ENCODE data around the gene FGD2.
A peak's percentile ranks its signal among the peaks of the same experiment; 100 is the strongest.

The FGD2 gene

GRCh38 chr6:36977470-36977941 lies 27.9 kb upstream of the FGD2 start:
- no peak overlapping the region for H3K4me3 ChIP-seq
- H3K27me3 ChIP-seq: no peaks in the 10 kb centered on the region
- H3K27ac ChIP-seq: no peak overlapping the region
- H3K9me3 ChIP-seq: no peaks in the 10 kb centered on the region
- intact Hi-C loops (cut with DNase I; ENCODE audit: low total_unique reads): no loop called here
- DNase-seq: peak in 1 of 2 donors; percentile 59
- TF ChIP-seq, protein P1, sequence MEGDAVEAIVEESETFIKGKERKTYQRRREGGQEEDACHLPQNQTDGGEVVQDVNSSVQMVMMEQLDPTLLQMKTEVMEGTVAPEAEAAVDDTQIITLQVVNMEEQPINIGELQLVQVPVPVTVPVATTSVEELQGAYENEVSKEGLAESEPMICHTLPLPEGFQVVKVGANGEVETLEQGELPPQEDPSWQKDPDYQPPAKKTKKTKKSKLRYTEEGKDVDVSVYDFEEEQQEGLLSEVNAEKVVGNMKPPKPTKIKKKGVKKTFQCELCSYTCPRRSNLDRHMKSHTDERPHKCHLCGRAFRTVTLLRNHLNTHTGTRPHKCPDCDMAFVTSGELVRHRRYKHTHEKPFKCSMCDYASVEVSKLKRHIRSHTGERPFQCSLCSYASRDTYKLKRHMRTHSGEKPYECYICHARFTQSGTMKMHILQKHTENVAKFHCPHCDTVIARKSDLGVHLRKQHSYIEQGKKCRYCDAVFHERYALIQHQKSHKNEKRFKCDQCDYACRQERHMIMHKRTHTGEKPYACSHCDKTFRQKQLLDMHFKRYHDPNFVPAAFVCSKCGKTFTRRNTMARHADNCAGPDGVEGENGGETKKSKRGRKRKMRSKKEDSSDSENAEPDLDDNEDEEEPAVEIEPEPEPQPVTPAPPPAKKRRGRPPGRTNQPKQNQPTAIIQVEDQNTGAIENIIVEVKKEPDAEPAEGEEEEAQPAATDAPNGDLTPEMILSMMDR (IDR thresholded peaks at IDR 0.05): peak in 1 of 2 experiments; percentile 24
- peaks cover 63 to 79% (median 64%) of the 10 kb centered on the region in 3 donors for H3K36me3 ChIP-seq
- H3K4me1 ChIP-seq: peaks cover 0 to 40% (median 25%) of the 10 kb centered on the region in 4 donors

DNA sequence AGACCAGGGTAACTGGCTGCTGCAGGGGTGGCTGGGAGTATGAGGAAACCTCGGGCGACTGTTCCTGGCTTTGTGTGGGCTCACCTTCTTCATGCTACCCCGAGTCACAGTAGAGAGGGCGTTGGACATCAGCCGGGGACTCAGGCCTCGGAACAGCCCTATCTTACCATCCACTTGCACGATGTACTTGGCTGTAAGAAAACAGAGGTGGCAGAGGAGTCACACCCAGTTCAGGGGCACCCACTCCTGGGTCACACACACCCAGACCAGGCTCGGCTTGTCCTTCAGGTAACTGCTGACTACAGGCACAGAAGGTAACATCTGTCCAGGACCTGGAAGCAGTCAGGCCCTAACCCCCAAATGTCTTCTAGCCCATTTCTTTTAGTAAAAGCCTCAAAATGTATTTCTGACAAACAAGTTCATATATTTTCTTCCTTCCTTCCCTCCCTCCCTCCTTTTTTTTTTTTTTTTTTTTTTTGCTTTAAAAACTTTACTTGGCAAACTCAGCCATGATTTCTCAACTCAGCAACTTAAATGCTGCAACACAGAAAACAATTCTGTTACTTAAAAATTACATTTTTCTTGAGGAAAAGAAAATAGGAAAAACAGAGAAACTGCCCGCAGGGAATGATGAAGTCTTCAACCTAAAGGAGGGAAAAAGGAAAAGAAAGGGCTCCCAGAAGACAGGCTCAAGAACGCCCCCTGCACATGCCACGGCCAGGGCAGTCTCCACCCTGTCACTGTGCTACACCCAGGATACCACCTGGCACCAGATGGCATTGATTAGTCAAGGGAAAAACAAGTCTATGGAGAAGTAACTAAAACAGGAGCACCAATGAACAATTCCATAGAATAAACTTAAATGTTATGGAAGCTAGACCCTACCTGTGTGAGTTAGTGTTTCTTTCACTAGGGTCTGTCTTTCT lies 26.8 kb upstream of the FGD2 start:
- H3K36me3 ChIP-seq: peaks cover 52 to 67% (median 52%) of the 10 kb centered on the region in 3 donors
- intact Hi-C loops (cut with DNase I; ENCODE audit: low total_unique reads): no loop called here
- no peaks in the 10 kb centered on the region for H3K9me3 ChIP-seq
- peaks cover 0 to 52% (median 34%) of the 10 kb centered on the region in 4 donors for H3K4me1 ChIP-seq
- no peak overlapping the region for H3K27ac ChIP-seq
- no peak for DNase-seq
- H3K4me3 ChIP-seq: no peak overlapping the region
- TF ChIP-seq, protein P1 (IDR thresholded peaks at IDR 0.05): no peak
- H3K27me3 ChIP-seq: no peaks in the 10 kb centered on the region

- TF ChIP-seq, protein P1 (IDR thresholded peaks at IDR 0.05): peak; percentile 44 to 54
- H3K27ac ChIP-seq: no peak overlapping the region
- peaks cover 0 to 58% (median 41%) of the 10 kb centered on the region in 4 donors for H3K4me1 ChIP-seq
- peak in 1 of 2 donors; percentile 52 for DNase-seq
- no peak overlapping the region for H3K4me3 ChIP-seq
- intact Hi-C loops (cut with DNase I; ENCODE audit: low total_unique reads): no loop called here
- H3K9me3 ChIP-seq: no peaks in the 10 kb centered on the region
- peaks cover 45 to 61% (median 46%) of the 10 kb centered on the region in 3 donors for H3K36me3 ChIP-seq
- no peaks in the 10 kb centered on the region for H3K27me3 ChIP-seq
These were observed 26.1 kb upstream of the FGD2 start for GRCh38 chr6:36979347-36979742.

DNA sequence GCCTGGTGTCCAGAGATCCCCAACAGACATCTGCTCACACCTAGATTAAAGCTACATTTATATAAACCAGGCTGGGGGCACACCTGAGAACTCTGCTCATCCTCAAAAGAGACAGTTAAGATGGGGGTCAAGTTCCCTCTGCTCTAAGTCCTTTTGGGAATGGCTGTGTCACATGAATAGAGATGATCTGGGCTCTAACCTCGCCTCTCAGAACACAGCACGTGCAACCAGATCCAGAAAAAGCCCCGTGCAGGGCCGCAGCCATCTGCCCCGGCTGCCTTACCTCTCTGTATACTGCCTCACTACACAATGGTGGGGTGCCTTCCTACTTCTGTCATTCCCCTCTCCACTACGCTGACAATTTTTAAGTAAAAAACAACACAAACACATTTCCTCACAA lies 25.3 kb upstream of the FGD2 start:
- TF ChIP-seq, protein P1 (IDR thresholded peaks at IDR 0.05): no peak
- no peak overlapping the region for H3K27ac ChIP-seq
- H3K4me1 ChIP-seq: peaks cover 0 to 63% (median 45%) of the 10 kb centered on the region in 4 donors
- no peaks in the 10 kb centered on the region for H3K27me3 ChIP-seq
- intact Hi-C loops (cut with DNase I; ENCODE audit: low total_unique reads): loop anchor here (5.0 kb wide), 1 partner anchor 93 kb away; the partner anchor contains the start of gene C6orf89
- no peak for DNase-seq
- peaks cover 37 to 53% (median 38%) of the 10 kb centered on the region in 3 donors for H3K36me3 ChIP-seq
- no peaks in the 10 kb centered on the region for H3K9me3 ChIP-seq
- no peak overlapping the region for H3K4me3 ChIP-seq

- no peak for DNase-seq
- H3K9me3 ChIP-seq: no peaks in the 10 kb centered on the region
- H3K27ac ChIP-seq: no peak overlapping the region
- H3K4me3 ChIP-seq: no peak overlapping the region
- peaks cover 0 to 63% (median 45%) of the 10 kb centered on the region in 4 donors for H3K4me1 ChIP-seq
- H3K27me3 ChIP-seq: no peaks in the 10 kb centered on the region
- H3K36me3 ChIP-seq: peaks cover 28 to 44% (median 29%) of the 10 kb centered on the region in 3 donors
- TF ChIP-seq, protein P1 (IDR thresholded peaks at IDR 0.05): no peak
- intact Hi-C loops (cut with DNase I; ENCODE audit: low total_unique reads): loop anchor here (5.0 kb wide), 1 partner anchor 94 kb away; the partner anchor contains the start of gene C6orf89
These were observed 24.4 kb upstream of the FGD2 start for GRCh38 chr6:36980876-36981619.
